Measurements from ENCODE around the gene TBC1D3B.
"Not testable (repeated sequence)": the region's sequence is repeated elsewhere in the genome, so short reads cannot be mapped to it uniquely, and the experiment has no call there.

The TBC1D3B gene

GRCh38 chr17:36198831-36199465 is 22.5 kb upstream of the TBC1D3B start:
- no peak for DNase-seq

- DNase-seq = no peak
These were observed 20.9 kb upstream of the TBC1D3B start for GRCh38 chr17:36197387-36197703.

- DNase-seq = no peak
These were observed 19.7 kb upstream of the TBC1D3B start for GRCh38 chr17:36196131-36196486.

- no peak for DNase-seq
These were observed 19.1 kb upstream of the TBC1D3B start for GRCh38 chr17:36195434-36196130.

GRCh38 chr17:36194832-36195433 is 18.5 kb upstream of the TBC1D3B start:
- DNase-seq = not testable (repeated sequence)

GRCh38 chr17:36194147-36194831 is 17.9 kb upstream of the TBC1D3B start:
- DNase-seq = not testable (repeated sequence)

- no peak for DNase-seq
These were observed 16.9 kb upstream of the TBC1D3B start for GRCh38 chr17:36193216-36193775.

GRCh38 chr17:36190549-36191330 is 14.3 kb upstream of the TBC1D3B start:
- not testable (repeated sequence) for DNase-seq

- not testable (repeated sequence) for DNase-seq
These were observed 13.6 kb upstream of the TBC1D3B start for GRCh38 chr17:36189993-36190392.

GRCh38 chr17:36188891-36189306 is 12.5 kb upstream of the TBC1D3B start:
- no peak for DNase-seq

GRCh38 chr17:36187943-36188665 is 11.7 kb upstream of the TBC1D3B start:
- not testable (repeated sequence) for DNase-seq

- DNase-seq = not testable (repeated sequence)
These were observed 10.7 kb upstream of the TBC1D3B start for GRCh38 chr17:36186810-36187763.

GRCh38 chr17:36185416-36185815 is 9.0 kb upstream of the TBC1D3B start:
- no peak for DNase-seq

- no peak for DNase-seq
These were observed 7.8 kb upstream of the TBC1D3B start for GRCh38 chr17:36184023-36184765.

GRCh38 chr17:36183001-36183971 is 6.8 kb upstream of the TBC1D3B start:
- DNase-seq = no peak

- DNase-seq = no peak
These were observed 6.0 kb upstream of the TBC1D3B start for GRCh38 chr17:36182176-36183000.

- DNase-seq = not testable (repeated sequence)
These were observed 5.2 kb upstream of the TBC1D3B start for GRCh38 chr17:36181446-36182175.

Measured in NCI-H2081 treated with DMSO at 0.1 percent for 48 hours (cell line).